Spleen (tissue), 11 donors: ENCODE measurements around the gene CRAT. TPM values are rescaled to one million over a fixed set of nuclear protein-coding genes. Genes with fewer than 3 reads are reported as not detected.
A peak's percentile ranks its signal among the peaks of the same experiment; 100 is the strongest.

Experiments used
- DNase-seq: peaks from one replicate; pipeline ENCODE4 v3.0.0-alpha.2; 2020
- H3K27ac ChIP-seq, 8 donors: fragments of 200-600 bp; sonication (generic) in 7 of 8; 1 replicate in 4 of 8; 2 replicates in 4 of 8; pipeline versions ENCODE4 v1.5.0 to v1.8.0; 2016 to 2021; ENCODE audit warnings: inconsistent platforms in 4 of 8, mild to moderate bottlenecking in 4 of 8, moderate library complexity in 1 of 8
- H3K27me3 ChIP-seq, 7 donors: fragments of 200-600 bp; sonication (generic) in 6 of 7; replicated peaks in 1 of 7; 1 replicate in 4 of 7; 2 replicates in 3 of 7; pipeline versions ENCODE4 v1.5.0 to v1.8.0; 2016 to 2021; ENCODE audit warnings: inconsistent platforms in 3 of 7, mild to moderate bottlenecking in 1 of 7
- H3K36me3 ChIP-seq, 6 donors: fragments of 200-600 bp; sonication (generic) in 5 of 6; 1 replicate in 4 of 6; 2 replicates in 2 of 6; pipeline versions ENCODE4 v1.5.0 to v1.8.0; 2016 to 2021; ENCODE audit warnings: inconsistent platforms in 2 of 6
- H3K4me1 ChIP-seq, 6 donors: fragments of 200-600 bp; sonication (generic) in 5 of 6; 1 replicate in 3 of 6; 2 replicates in 3 of 6; pipeline versions ENCODE4 v1.5.0 to v1.8.0; 2016 to 2021; ENCODE audit warnings: inconsistent platforms in 3 of 6
- H3K4me3 ChIP-seq, 8 donors: fragments of 200-600 bp; sonication (generic) in 7 of 8; 1 replicate in 4 of 8; 2 replicates in 4 of 8; pipeline versions ENCODE4 v1.5.0 to v1.8.0; 2016 to 2021; ENCODE audit warnings: inconsistent platforms in 4 of 8, mild to moderate bottlenecking in 4 of 8, moderate library complexity in 2 of 8
- H3K9me3 ChIP-seq, 8 donors: fragments of 200-600 bp; sonication (generic) in 7 of 8; 1 replicate in 4 of 8; 2 replicates in 4 of 8; pipeline versions ENCODE4 v1.5.0 to v1.8.0; 2016 to 2021; ENCODE audit warnings: inconsistent platforms in 4 of 8
- POLR2A ChIP-seq, 3 donors: fragments of 450-650 bp; IDR thresholded peaks; one replicate each; pipeline ENCODE4 v1.5.1; 2017; ENCODE audit warnings: antibody characterized with exemption in 3 of 3, mild to moderate bottlenecking in 1 of 3
- POLR2AphosphoS5 ChIP-seq, 3 donors: sonication (generic); formaldehyde crosslinking; IDR thresholded peaks; one replicate each; pipeline ENCODE4 v1.5.1; 2017; ENCODE audit warnings: antibody characterized with exemption in 3 of 3
- WGBS, 5 donors: extraction: QIAGEN DNeasy Blood & Tissue Kit in 3 of 5; methylation state at CpG; one replicate each; pipeline versions ENCODE4 v1.1.5 to v1.1.7; 2013 to 2018; 5-methylcytosine and 5-hydroxymethylcytosine counted together
- intact Hi-C: fragments of 100-400 bp; cut with DNase I; formaldehyde crosslinking; loops from one replicate; pipeline ENCODE4 v1.15.0; 2023; ENCODE audit warnings: low total_unique reads
- polyA plus RNA-seq, 3 donors: library from polyadenylated mRNA; stranded (reverse); fragments of 200-250 nt; gene quantifications; one replicate each; pipeline ENCODE4 v1.2.1, GENCODE V29; 2013
- total RNA-seq, 7 donors: library from RNA; depleted of rRNA in 3 of 7; stranded (reverse); fragments of >200 nt in 3 of 7; fragmentation: NEBNext Ultra II Directional in 4 of 7; extraction: Animal tissue kit (Norgen Biotek cat#: 25700) in 4 of 7; gene quantifications; one replicate each; pipeline versions ENCODE4 v1.1.0 to v1.2.1, GENCODE V29; 2016 to 2021
- TF ChIP-seq, protein P1 (sequence below), 11 experiments: fragments of 200-600 bp in 7 of 11; fragments of 450-650 bp in 4 of 11; sonication (generic) in 4 of 11; IDR thresholded peaks in 8 of 11; conservative IDR thresholded peaks in 3 of 11; 1 replicate in 7 of 11; 2 replicates in 4 of 11; pipeline versions ENCODE4 v1.4.0 to v1.8.0; 2016 to 2021; ENCODE audit warnings: antibody characterized with exemption in 11 of 11, inconsistent platforms in 4 of 11, mild to moderate bottlenecking in 1 of 11
- donor health status: healthy with polysubstance abuse.
- donor health status: DM: no; HTN: no; CAD: no; lungs with moderate emphysema.
- donor health status: DM: no; HTN: no; CAD: no.
- donor health status: Bipolar disorder and iron deficiency.
- donor health status: healthy.
- donor health status: DM: no; HTN: no; CAD: no.
- donor health status: DM: yes; HTN: yes; CAD: no.

The CRAT gene
- total and polyA plus RNA-seq, 10 donors: 5.7 to 32.3 (median 15.7) TPM

DNA sequence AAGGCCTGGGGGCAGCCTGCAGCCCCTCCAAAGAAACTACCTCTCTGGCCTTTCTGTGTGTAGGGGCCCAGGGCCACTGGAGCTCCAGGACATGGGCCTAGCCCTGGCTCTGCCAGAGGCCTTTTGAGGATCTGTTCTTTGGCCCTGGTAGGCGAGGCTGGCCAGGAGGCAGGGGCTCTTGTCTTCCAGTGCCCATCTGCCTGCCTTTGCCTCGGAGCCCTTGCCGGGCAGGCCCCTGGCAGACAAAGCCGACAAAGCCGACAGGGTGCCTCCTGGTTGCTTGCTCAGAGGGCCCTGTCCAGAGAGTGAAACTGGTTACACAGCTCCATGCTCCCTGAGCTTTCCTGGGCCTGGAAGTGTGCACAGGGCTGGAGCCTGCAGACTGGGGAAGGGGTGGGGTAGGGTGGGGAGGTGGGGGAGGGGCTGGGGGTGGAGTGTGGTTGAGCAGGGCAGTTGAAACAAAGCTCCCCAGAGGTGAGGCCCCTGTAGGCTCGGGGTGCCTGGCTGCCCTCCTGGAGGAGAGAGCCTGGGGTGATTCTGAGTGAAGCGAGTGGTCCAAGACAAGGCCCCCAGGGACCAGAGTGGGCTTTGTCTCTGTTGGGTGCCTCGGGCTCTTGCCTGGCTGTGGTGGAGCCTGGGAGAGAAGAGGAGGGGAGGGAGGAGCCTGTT lies 29.9 kb upstream of the CRAT start:
- H3K36me3 ChIP-seq: peaks cover 0 to 69% (median 27%) of the 10 kb centered on the region in 6 donors
- H3K9me3 ChIP-seq: no peaks in the 10 kb centered on the region
- intact Hi-C loops: no loop called here
- peak overlapping the region in 7 of 8 donors; percentile 9 to 68 (median 40) for H3K4me3 ChIP-seq
- H3K27me3 ChIP-seq: no peaks in the 10 kb centered on the region
- peak; percentile 85 for DNase-seq
- TF ChIP-seq POLR2A (IDR thresholded peaks at IDR 0.05) (no peak), POLR2AphosphoS5 (IDR thresholded peaks at IDR 0.05) (peak in 1 of 3 donors; percentile 48)
- TF ChIP-seq, protein P1, sequence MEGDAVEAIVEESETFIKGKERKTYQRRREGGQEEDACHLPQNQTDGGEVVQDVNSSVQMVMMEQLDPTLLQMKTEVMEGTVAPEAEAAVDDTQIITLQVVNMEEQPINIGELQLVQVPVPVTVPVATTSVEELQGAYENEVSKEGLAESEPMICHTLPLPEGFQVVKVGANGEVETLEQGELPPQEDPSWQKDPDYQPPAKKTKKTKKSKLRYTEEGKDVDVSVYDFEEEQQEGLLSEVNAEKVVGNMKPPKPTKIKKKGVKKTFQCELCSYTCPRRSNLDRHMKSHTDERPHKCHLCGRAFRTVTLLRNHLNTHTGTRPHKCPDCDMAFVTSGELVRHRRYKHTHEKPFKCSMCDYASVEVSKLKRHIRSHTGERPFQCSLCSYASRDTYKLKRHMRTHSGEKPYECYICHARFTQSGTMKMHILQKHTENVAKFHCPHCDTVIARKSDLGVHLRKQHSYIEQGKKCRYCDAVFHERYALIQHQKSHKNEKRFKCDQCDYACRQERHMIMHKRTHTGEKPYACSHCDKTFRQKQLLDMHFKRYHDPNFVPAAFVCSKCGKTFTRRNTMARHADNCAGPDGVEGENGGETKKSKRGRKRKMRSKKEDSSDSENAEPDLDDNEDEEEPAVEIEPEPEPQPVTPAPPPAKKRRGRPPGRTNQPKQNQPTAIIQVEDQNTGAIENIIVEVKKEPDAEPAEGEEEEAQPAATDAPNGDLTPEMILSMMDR (IDR thresholded peaks at IDR 0.05 in 8 of 11, conservative IDR thresholded peaks at IDR 0.05 in 3 of 11): no peak
- 19 to 29% (median 24%) methylated on average over 4 to 8 of the region's 8 CpGs for WGBS, 5 donors
- H3K4me1 ChIP-seq: peaks cover 39 to 99% (median 84%) of the 10 kb centered on the region in 6 donors
- H3K27ac ChIP-seq: peak overlapping the region; percentile 83 to 100 (median 98)

DNA sequence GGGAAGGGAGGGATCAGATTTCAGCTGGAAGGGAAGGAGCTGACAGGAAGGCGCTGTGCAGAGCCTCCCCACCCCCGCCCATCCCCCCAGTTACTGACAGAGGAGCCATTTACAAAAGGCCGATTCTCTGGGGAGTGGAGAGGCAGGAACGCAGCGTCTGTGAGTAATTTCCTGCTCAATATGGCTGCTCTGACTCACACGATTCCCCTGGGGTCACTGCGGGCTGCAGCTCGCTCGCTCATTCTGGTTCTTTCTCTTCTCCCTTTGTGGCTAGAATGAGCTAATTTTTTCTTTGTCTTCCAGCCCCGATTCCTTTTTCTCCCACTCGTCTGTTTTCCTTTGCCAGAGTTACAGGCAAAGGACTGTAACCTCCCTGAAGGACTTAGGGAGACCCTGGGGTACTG lies 29.4 kb upstream of the CRAT start:
- peaks cover 39 to 94% (median 79%) of the 10 kb centered on the region in 6 donors for H3K4me1 ChIP-seq
- H3K9me3 ChIP-seq: no peaks in the 10 kb centered on the region
- TF ChIP-seq POLR2AphosphoS5 (IDR thresholded peaks at IDR 0.05) (peak in 2 of 3 donors; percentile 73 to 88), POLR2A (IDR thresholded peaks at IDR 0.05) (peak in 1 of 3 donors; percentile 46)
- TF ChIP-seq, protein P1 (IDR thresholded peaks at IDR 0.05 in 8 of 11, conservative IDR thresholded peaks at IDR 0.05 in 3 of 11): no peak
- WGBS, 5 donors: 0 to 2% (median 1%) methylated on average over 11 of the region's 11 CpGs
- peak; percentile 91 for DNase-seq
- no peaks in the 10 kb centered on the region for H3K27me3 ChIP-seq
- peak overlapping the region; percentile 9 to 68 (median 40) for H3K4me3 ChIP-seq
- H3K27ac ChIP-seq: peak overlapping the region; percentile 83 to 100 (median 98)
- intact Hi-C loops: loop anchor here (2.0 kb wide), 1 partner anchor 471 kb away; no protein-coding TSS in a partner anchor
- H3K36me3 ChIP-seq: peaks cover 0 to 69% (median 32%) of the 10 kb centered on the region in 6 donors

DNA sequence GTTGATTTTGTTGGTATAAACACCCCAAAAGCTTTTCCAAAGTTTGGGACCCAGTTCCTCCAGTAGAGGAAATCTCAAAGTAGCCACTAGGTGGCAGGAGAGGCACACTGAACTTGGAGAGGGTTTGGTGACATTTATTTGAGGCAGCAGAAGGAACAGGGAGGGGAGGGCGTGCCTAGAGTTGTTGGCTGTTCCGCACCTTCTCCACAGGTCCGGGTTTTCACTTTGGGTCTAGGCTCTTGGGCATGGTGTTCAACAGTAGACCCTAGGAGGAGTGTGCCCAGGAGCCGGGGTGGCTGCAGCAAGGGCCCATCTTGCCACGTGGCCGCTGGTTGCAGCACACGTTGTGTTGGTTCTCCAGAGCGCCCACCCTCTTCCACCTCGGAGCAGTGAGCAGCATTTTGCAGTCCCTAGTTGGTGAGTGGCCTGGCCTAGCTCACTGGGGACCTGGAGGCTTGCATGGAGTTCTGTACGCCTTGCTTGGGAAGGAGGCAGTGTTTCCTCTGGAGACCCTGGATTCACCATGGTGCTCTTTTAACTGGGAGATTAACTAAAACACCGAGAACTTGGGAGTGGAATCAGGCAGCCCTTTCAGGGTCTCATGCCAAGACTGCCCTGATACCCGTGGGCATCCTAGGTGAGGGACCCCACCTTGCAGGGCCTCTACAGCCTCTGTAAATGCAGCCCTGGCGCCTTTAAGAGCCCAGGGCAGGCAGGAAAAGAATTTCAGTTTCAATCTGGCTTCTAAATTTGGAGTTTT lies 28.8 kb upstream of the CRAT start:
- Histone ChIP-seq H3K27me3 (no peaks in the 10 kb centered on the region), H3K4me3 (peak overlapping the region; percentile 8 to 68 (median 40)), H3K36me3 (peaks cover 0 to 69% (median 35%) of the 10 kb centered on the region in 6 donors), H3K27ac (peak overlapping the region; percentile 83 to 100 (median 98)), H3K9me3 (no peaks in the 10 kb centered on the region), H3K4me1 (peaks cover 39 to 88% (median 77%) of the 10 kb centered on the region in 6 donors)
- intact Hi-C loops: loop anchor here (2.0 kb wide), 1 partner anchor 471 kb away; no protein-coding TSS in a partner anchor
- peak; percentile 88 for DNase-seq
- no peak for TF ChIP-seq POLR2A (IDR thresholded peaks at IDR 0.05)
- peak in 1 of 3 donors; percentile 6 for TF ChIP-seq POLR2AphosphoS5 (IDR thresholded peaks at IDR 0.05)
- TF ChIP-seq, protein P1 (IDR thresholded peaks at IDR 0.05 in 8 of 11, conservative IDR thresholded peaks at IDR 0.05 in 3 of 11): peak; percentile 90 to 98 (median 93)
- WGBS, 5 donors: 1 to 11% (median 7%) methylated on average over 5 to 13 of the region's 13 CpGs
